Lower leg skin (tissue), 3 donors: ENCODE results near the gene IBA57.

ENCODE experiments used
- CTCF ChIP-seq, 3 donors: fragments of 450-650 bp; IDR thresholded peaks; one replicate each; pipeline ENCODE4 v1.5.1; 2016; ENCODE audit warnings: antibody characterized with exemption in 3 of 3, mild to moderate bottlenecking in 3 of 3, moderate library complexity in 2 of 3
- POLR2A ChIP-seq, 2 donors: fragments of 450-650 bp; IDR thresholded peaks; one replicate each; pipeline ENCODE4 v1.6.1; 2016 to 2017; ENCODE audit warnings: antibody characterized with exemption in 2 of 2, mild to moderate bottlenecking in 1 of 2, moderate library complexity in 1 of 2

- no peak for TF ChIP-seq CTCF (IDR thresholded peaks at IDR 0.05)
- TF ChIP-seq POLR2A (IDR thresholded peaks at IDR 0.05): no peak
These were observed 18.5 kb downstream of the IBA57 start for GRCh38 chr1:228184152-228184551.
